HG03575 (cell line): ENCODE results near the gene F8A3.
"Not testable (repeated sequence)": the region's sequence is repeated elsewhere in the genome, so short reads cannot be mapped to it uniquely, and the experiment has no call there.

ENCODE experiments used
- ATAC-seq: cut with Tn5 transposase; IDR thresholded peaks from one replicate; pipeline ENCODE4 v1.9.1; 2021; ENCODE audit not compliant: unreplicated experiment, insufficient number of reproducible peaks, low FRiP score; ENCODE audit errors: extremely low read depth

The F8A3 gene

GRCh38 chrX:155458471-155458870, at the start of gene F8A3:
F8A3 (minus strand) TSS chrX:155458620; CDS start chrX:155458600, 20 bp downstream.
- ATAC-seq: not testable (repeated sequence)

- ATAC-seq: no peak
These were observed 46.9 kb upstream of the F8A3 start for GRCh38 chrX:155505296-155505695.

GRCh38 chrX:155495134-155495533, 36.7 kb upstream of the F8A3 start:
- ATAC-seq: not testable (repeated sequence)

- ATAC-seq: not testable (repeated sequence)
These were observed 33.0 kb upstream of the F8A3 start for GRCh38 chrX:155491421-155491820.

- ATAC-seq: not testable (repeated sequence)
These were observed 18.7 kb upstream of the F8A3 start for GRCh38 chrX:155477136-155477535.

- not testable (repeated sequence) for ATAC-seq
These were observed 8.0 kb upstream of the F8A3 start for GRCh38 chrX:155466269-155466938.

- ATAC-seq: not testable (repeated sequence)
These were observed 2.1 kb upstream of the F8A3 start for GRCh38 chrX:155460501-155460900.

GRCh38 chrX:155457761-155458447, 516 bp downstream of the F8A3 start:
- not testable (repeated sequence) for ATAC-seq

GRCh38 chrX:155441097-155441496, 17.3 kb downstream of the F8A3 start:
- ATAC-seq: no peak

GRCh38 chrX:155435744-155436112, 22.7 kb downstream of the F8A3 start:
- no peak for ATAC-seq

- ATAC-seq: no peak
These were observed 23.3 kb downstream of the F8A3 start for GRCh38 chrX:155434906-155435743.

- no peak for ATAC-seq
These were observed 40.7 kb downstream of the F8A3 start for GRCh38 chrX:155417769-155418168.
